Chondrocyte (in vitro differentiated cells): Measurements from ENCODE around the gene CGRRF1. TPM values are rescaled to one million over a fixed set of nuclear protein-coding genes. Genes with fewer than 3 reads are reported as not detected.

Source experiments
- DNase-seq: peaks from one replicate; pipeline ENCODE4 v3.0.0; 2021; ENCODE audit warnings: mixed read lengths, low spot score
- H3K27ac Mint-ChIP-seq: one replicate; pipeline ENCODE4 v1.8.0; 2021; ENCODE audit warnings: mild to moderate bottlenecking, moderate library complexity, mixed read lengths; ENCODE audit not compliant: unreplicated experiment
- H3K27me3 Mint-ChIP-seq: 2 replicates; pipeline ENCODE4 v1.8.0; 2021; ENCODE audit warnings: low read depth, mixed read lengths
- H3K36me3 Mint-ChIP-seq: 2 replicates; pipeline ENCODE4 v1.8.0; 2021; ENCODE audit warnings: low read depth, mixed read lengths
- H3K4me1 Mint-ChIP-seq: 2 replicates; pipeline ENCODE4 v1.8.0; 2021; ENCODE audit warnings: low read depth, mild to moderate bottlenecking, mixed read lengths
- H3K4me3 Mint-ChIP-seq: one replicate; pipeline ENCODE4 v1.8.0; 2021; ENCODE audit warnings: mild to moderate bottlenecking, moderate library complexity, mixed read lengths; ENCODE audit not compliant: unreplicated experiment
- H3K9me3 Mint-ChIP-seq: 2 replicates; pipeline ENCODE4 v1.8.0; 2021; ENCODE audit warnings: low read depth, mixed read lengths
- total RNA-seq: library from RNA; stranded (reverse); gene quantifications from 3 replicates; pipeline ENCODE4 v1.2.1, GENCODE V29; 2021
- TF ChIP-seq, protein P1 (sequence below): fragments of 200-600 bp; sonication (generic); IDR thresholded peaks from 2 replicates; pipeline ENCODE4 v1.5.0; 2021; ENCODE audit warnings: antibody characterized with exemption, mild to moderate bottlenecking, moderate library complexity

CGRRF1 gene
- total RNA-seq, 1 donor from 2014 or later: 17.6 TPM

DNA sequence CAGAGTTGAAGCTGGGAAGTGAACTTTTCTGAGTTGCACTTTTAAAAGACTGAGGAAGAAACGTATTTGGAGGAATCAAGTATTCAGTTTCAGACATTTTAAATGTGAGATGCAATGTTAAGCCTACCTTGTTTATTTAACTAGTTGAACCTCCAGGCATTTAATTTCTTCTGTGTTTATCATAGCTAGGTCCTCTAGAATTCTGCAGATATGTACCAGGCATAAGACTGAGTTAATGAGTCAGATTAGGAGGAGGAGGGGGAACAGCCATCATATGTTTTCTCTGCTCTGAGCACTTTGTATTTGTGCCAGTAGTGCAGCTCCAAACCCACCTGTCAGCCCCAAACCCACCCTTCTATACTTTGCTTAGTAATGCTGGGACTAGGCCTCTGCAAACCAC, 40.8 kb downstream of the CGRRF1 start:
- TF ChIP-seq, protein P1, sequence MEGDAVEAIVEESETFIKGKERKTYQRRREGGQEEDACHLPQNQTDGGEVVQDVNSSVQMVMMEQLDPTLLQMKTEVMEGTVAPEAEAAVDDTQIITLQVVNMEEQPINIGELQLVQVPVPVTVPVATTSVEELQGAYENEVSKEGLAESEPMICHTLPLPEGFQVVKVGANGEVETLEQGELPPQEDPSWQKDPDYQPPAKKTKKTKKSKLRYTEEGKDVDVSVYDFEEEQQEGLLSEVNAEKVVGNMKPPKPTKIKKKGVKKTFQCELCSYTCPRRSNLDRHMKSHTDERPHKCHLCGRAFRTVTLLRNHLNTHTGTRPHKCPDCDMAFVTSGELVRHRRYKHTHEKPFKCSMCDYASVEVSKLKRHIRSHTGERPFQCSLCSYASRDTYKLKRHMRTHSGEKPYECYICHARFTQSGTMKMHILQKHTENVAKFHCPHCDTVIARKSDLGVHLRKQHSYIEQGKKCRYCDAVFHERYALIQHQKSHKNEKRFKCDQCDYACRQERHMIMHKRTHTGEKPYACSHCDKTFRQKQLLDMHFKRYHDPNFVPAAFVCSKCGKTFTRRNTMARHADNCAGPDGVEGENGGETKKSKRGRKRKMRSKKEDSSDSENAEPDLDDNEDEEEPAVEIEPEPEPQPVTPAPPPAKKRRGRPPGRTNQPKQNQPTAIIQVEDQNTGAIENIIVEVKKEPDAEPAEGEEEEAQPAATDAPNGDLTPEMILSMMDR: no peak
- DNase-seq: no peak
- Mint-ChIP-seq H3K36me3 (no peaks in the 10 kb centered on the region), H3K27ac (no peak overlapping the region), H3K4me3 (no peak overlapping the region), H3K4me1 (peaks cover 5% of the 10 kb centered on the region), H3K27me3 (no peaks in the 10 kb centered on the region), H3K9me3 (no peaks in the 10 kb centered on the region)

DNA sequence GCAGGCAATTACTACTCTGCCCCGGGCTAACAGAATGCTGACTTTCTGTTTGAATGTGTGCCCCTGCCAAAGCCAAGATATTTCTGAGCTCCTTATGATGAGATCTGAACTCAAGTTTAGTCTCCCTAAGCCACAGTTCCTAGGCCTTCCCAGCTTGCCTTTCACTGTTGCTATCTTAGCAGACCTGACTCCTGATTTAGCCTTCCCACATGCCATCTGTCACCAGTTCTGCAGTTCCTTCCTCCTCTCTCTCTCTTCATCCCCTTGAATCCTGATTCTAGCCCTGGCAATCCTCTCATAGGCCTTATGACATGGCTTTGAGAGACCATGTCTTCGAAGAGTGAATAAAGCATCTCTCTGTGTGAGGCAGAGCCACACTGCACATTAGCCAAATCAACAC, 44.7 kb downstream of the CGRRF1 start:
- Mint-ChIP-seq H3K27me3 (no peaks in the 10 kb centered on the region), H3K27ac (no peak overlapping the region), H3K36me3 (no peaks in the 10 kb centered on the region), H3K4me1 (peaks cover 5% of the 10 kb centered on the region), H3K9me3 (no peaks in the 10 kb centered on the region), H3K4me3 (no peak overlapping the region)
- TF ChIP-seq, protein P1: no peak
- DNase-seq: no peak

DNA sequence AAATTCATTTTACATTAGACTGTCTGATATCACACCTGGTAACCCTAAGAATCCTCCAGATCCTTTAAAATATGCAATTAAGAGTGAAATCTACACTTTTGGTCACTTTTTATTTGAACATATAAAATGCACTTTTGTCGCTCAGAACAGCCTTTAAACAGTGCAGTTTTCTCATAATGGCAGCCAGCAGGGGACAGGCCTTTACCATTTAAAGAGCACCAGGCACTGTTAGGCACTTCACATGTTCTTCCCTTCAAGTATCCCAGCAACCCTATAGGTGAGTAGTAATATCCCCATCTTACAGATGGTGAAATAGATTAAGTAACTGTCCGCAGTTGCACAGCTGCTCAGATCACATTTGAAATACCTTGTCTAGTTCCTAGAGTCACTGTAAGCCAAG, 45.9 kb downstream of the CGRRF1 start:
- Mint-ChIP-seq H3K27me3 (no peaks in the 10 kb centered on the region), H3K36me3 (no peaks in the 10 kb centered on the region), H3K4me1 (no peaks in the 10 kb centered on the region), H3K9me3 (no peaks in the 10 kb centered on the region), H3K27ac (no peak overlapping the region), H3K4me3 (no peak overlapping the region)
- no peak for DNase-seq
- TF ChIP-seq, protein P1: peak; percentile 63

DNA sequence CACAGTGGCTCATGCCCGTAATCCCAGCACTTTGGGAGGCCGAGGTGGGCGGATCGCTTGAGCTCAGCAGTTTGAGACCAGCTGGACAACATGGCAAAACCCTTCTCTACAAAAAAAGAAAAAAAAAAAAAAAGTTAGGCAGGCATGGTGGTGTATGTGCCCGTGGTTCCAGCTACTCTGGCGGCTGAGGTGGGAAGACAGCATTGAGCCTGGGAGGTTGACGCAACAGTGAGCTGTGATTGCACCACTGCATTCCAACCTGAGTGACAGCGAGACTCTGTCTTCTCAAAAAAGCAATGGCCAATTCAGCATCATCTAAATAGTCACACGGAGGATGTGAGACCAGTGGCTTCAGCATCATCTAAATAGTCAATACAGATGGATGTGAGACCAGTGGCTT, 46.8 kb downstream of the CGRRF1 start:
- no peaks in the 10 kb centered on the region for H3K9me3 Mint-ChIP-seq
- DNase-seq: no peak
- H3K27me3 Mint-ChIP-seq: no peaks in the 10 kb centered on the region
- H3K4me3 Mint-ChIP-seq: no peak overlapping the region
- H3K36me3 Mint-ChIP-seq: no peaks in the 10 kb centered on the region
- TF ChIP-seq, protein P1: no peak
- no peaks in the 10 kb centered on the region for H3K4me1 Mint-ChIP-seq
- H3K27ac Mint-ChIP-seq: no peak overlapping the region

DNA sequence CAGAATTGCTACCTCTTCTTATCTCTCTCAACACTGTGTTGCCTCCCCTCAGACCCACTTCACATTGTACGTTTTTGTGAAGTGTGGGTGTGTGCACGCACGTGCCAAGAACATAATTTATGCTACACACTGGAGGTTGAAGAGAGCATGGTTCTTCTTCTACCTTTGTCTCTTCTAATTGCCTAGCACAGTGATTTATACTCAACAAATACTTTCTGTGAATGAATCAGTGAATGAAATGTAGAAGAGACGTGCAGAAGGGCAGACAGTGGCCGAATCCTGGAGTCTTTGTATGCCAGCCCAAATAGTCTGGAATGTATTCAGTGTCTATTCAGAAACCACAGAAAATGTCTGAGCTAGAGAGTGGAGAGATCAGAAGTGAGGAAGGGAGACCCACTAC, 52.6 kb downstream of the CGRRF1 start:
- TF ChIP-seq, protein P1: no peak
- DNase-seq: no peak
- no peaks in the 10 kb centered on the region for H3K27me3 Mint-ChIP-seq
- no peaks in the 10 kb centered on the region for H3K9me3 Mint-ChIP-seq
- H3K4me3 Mint-ChIP-seq: no peak overlapping the region
- H3K4me1 Mint-ChIP-seq: peaks cover 23% of the 10 kb centered on the region
- H3K36me3 Mint-ChIP-seq: peaks cover under 1% of the 10 kb centered on the region
- peak overlapping the region; percentile 84 for H3K27ac Mint-ChIP-seq
